ENCODE results near the gene CLIC3.

The CLIC3 gene

DNA sequence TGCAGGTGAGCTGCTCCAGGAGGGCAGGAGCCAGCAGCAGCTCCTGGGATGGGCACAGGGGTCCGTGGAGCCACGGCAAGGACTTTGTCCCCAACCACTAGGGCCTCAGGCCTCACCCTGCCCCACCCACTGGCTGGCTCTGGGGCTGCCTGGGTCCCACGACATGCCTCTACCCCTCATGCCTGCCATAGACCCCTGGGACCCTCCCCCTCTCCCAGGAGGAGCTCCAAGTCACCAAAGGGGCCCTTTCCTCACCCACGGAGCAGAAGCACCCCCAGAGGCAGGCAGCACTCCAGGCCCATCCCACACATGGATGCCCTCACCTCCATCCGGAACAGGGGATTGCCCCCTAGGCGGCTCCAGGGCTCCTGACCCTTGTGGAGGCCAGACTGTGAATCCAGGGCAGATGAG lies 25.2 kb upstream of the CLIC3 start:
- no peak for ATAC-seq
- TF ChIP-seq PPARA (CRISPR knock-in tag; IDR thresholded peaks at IDR 0.05; ENCODE audit: borderline replicate concordance) (no peak), ZNF70 (CRISPR knock-in tag; IDR thresholded peaks at IDR 0.05) (no peak), SNAI2 (CRISPR knock-in tag; IDR thresholded peaks at IDR 0.05) (no peak), ZNF8 (CRISPR knock-in tag; IDR thresholded peaks at IDR 0.05) (no peak), TCF4 (CRISPR knock-in tag; IDR thresholded peaks at IDR 0.05; ENCODE audit: borderline replicate concordance) (no peak), TOX (CRISPR knock-in tag; IDR thresholded peaks at IDR 0.05; ENCODE audit: borderline replicate concordance) (no peak), POU6F1 (CRISPR knock-in tag; IDR thresholded peaks at IDR 0.05; ENCODE audit: borderline replicate concordance, low read depth) (no peak), RARB (CRISPR knock-in tag; IDR thresholded peaks at IDR 0.05) (no peak), OSR1 (CRISPR knock-in tag; IDR thresholded peaks at IDR 0.05) (no peak)
- TF ChIP-seq, protein P1, sequence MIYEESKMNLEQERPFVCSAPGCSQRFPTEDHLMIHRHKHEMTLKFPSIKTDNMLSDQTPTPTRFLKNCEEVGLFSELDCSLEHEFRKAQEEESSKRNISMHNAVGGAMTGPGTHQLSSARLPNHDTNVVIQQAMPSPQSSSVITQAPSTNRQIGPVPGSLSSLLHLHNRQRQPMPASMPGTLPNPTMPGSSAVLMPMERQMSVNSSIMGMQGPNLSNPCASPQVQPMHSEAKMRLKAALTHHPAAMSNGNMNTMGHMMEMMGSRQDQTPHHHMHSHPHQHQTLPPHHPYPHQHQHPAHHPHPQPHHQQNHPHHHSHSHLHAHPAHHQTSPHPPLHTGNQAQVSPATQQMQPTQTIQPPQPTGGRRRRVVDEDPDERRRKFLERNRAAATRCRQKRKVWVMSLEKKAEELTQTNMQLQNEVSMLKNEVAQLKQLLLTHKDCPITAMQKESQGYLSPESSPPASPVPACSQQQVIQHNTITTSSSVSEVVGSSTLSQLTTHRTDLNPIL (CRISPR knock-in tag; IDR thresholded peaks at IDR 0.05; ENCODE audit: low read depth) = no peak
- TF ChIP-seq, protein P2, sequence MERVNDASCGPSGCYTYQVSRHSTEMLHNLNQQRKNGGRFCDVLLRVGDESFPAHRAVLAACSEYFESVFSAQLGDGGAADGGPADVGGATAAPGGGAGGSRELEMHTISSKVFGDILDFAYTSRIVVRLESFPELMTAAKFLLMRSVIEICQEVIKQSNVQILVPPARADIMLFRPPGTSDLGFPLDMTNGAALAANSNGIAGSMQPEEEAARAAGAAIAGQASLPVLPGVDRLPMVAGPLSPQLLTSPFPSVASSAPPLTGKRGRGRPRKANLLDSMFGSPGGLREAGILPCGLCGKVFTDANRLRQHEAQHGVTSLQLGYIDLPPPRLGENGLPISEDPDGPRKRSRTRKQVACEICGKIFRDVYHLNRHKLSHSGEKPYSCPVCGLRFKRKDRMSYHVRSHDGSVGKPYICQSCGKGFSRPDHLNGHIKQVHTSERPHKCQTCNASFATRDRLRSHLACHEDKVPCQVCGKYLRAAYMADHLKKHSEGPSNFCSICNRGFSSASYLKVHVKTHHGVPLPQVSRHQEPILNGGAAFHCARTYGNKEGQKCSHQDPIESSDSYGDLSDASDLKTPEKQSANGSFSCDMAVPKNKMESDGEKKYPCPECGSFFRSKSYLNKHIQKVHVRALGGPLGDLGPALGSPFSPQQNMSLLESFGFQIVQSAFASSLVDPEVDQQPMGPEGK (CRISPR knock-in tag; IDR thresholded peaks at IDR 0.05; ENCODE audit: borderline replicate concordance) = no peak

DNA sequence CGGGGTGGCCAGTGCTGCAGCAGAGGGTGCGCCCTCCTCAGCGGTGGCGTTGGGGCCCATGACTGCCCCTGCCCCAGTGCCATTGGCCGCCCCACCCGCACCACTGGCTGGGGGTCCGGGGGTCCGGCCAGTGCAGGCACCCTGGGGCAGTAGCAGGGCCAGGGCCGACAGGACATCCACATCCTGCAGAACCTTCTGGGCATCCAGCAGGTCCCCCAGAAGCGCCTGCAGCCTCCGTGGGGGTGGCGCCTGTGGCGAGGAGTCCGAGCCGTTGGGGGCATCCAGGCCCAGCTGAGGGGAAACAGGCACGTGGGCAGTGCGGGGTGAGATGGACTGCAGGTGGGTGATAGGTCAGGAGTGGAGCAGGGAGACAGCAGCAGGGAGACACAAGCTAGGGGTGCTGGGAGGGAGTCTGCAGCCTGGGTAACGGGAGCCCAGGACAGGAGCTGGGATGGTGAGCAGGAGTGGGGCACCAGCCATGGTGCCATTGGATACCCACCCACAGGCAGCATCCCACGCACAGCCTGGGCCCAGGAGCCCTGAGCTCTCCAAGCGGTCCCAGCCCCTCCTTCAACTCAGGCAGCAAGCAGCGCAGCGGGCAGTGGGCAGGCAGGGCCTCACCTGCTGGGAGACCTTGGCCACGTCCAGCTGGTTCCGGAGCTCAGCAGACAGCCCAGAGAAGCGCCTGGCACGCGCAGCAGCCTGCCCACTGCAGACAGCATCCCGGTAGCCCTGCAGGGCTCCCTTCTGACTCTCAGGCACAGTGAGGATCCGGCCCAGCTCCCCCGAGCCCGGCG lies 24.6 kb upstream of the CLIC3 start:
- TF ChIP-seq TOX (CRISPR knock-in tag; IDR thresholded peaks at IDR 0.05; ENCODE audit: borderline replicate concordance) = no peak
- TF ChIP-seq ZNF70 (CRISPR knock-in tag; IDR thresholded peaks at IDR 0.05) = no peak
- TF ChIP-seq ZC3H10 (CRISPR knock-in tag; IDR thresholded peaks at IDR 0.05) = no peak
- TF ChIP-seq CSRNP3 (CRISPR knock-in tag; IDR thresholded peaks at IDR 0.05) = no peak
- no peak for TF ChIP-seq BACH2 (CRISPR knock-in tag; IDR thresholded peaks at IDR 0.05; ENCODE audit: borderline replicate concordance)
- no peak for TF ChIP-seq ISL1 (CRISPR knock-in tag; IDR thresholded peaks at IDR 0.05)
- TF ChIP-seq ESRRG (CRISPR knock-in tag; IDR thresholded peaks at IDR 0.05) = no peak
- no peak for TF ChIP-seq ZNF565 (CRISPR knock-in tag; conservative IDR thresholded peaks at IDR 0.05; ENCODE audit: low read depth)
- ATAC-seq = no peak

- no peak for ATAC-seq
- TF ChIP-seq TSHZ2 (CRISPR knock-in tag; IDR thresholded peaks at IDR 0.05) = no peak
- no peak for TF ChIP-seq POU6F1 (CRISPR knock-in tag; IDR thresholded peaks at IDR 0.05; ENCODE audit: borderline replicate concordance, low read depth)
- TF ChIP-seq CSRNP3 (CRISPR knock-in tag; IDR thresholded peaks at IDR 0.05) = no peak
- TF ChIP-seq OSR1 (CRISPR knock-in tag; IDR thresholded peaks at IDR 0.05) = no peak
- TF ChIP-seq PPARA (CRISPR knock-in tag; IDR thresholded peaks at IDR 0.05; ENCODE audit: borderline replicate concordance) = no peak
- no peak for TF ChIP-seq ESRRG (CRISPR knock-in tag; IDR thresholded peaks at IDR 0.05)
- TF ChIP-seq ISL1 (CRISPR knock-in tag; IDR thresholded peaks at IDR 0.05) = no peak
- TF ChIP-seq BACH2 (CRISPR knock-in tag; IDR thresholded peaks at IDR 0.05; ENCODE audit: borderline replicate concordance) = no peak
- TF ChIP-seq TCF4 (CRISPR knock-in tag; IDR thresholded peaks at IDR 0.05; ENCODE audit: borderline replicate concordance) = no peak
These were observed 23.7 kb upstream of the CLIC3 start for GRCh38 chr9:137019891-137020683.
